Lower lobe of right lung (tissue), 2 donors: ENCODE data around the gene THUMPD3. TPM values are rescaled to one million over a fixed set of nuclear protein-coding genes. Genes with fewer than 3 reads are reported as not detected.
A peak's percentile ranks its signal among the peaks of the same experiment; 100 is the strongest.

Experiments used
- ATAC-seq, 2 donors: fragments of 200-7000 bp; cut with Tn5 transposase; one replicate each; pipeline ENCODE4 v1.9.1; 2020 to 2022; ENCODE audit warnings: mild to moderate bottlenecking in 2 of 2, moderate library complexity in 2 of 2
- DNase-seq: peaks from one replicate; pipeline ENCODE4 v3.0.0-alpha.2; 2020
- H3K27ac ChIP-seq: fragments of 200-600 bp; one replicate; pipeline ENCODE4 v1.8.0; 2022
- H3K27me3 ChIP-seq: fragments of 200-600 bp; one replicate; pipeline ENCODE4 v1.8.0; 2022; ENCODE audit warnings: low read depth
- H3K36me3 ChIP-seq: fragments of 200-600 bp; one replicate; pipeline ENCODE4 v1.8.0; 2022; ENCODE audit warnings: mild to moderate bottlenecking
- H3K4me1 ChIP-seq: fragments of 200-600 bp; one replicate; pipeline ENCODE4 v1.8.0; 2022
- H3K4me3 ChIP-seq: fragments of 200-600 bp; one replicate; pipeline ENCODE4 v1.8.0; 2022; ENCODE audit warnings: mild to moderate bottlenecking
- H3K9me3 ChIP-seq: fragments of 200-600 bp; one replicate; pipeline ENCODE4 v1.8.0; 2022
- intact Hi-C: fragments of 100-400 bp; cut with DNase I; formaldehyde crosslinking; loops from one replicate; pipeline ENCODE4 v1.11.0; 2022
- total RNA-seq: library from RNA; stranded (reverse); fragmentation: NEBNext Ultra II Directional; extraction: Animal tissue kit (Norgen Biotek cat#: 25700); gene quantifications from one replicate; pipeline ENCODE4 v1.2.1, GENCODE V29; 2021
- TF ChIP-seq, protein P1 (sequence below): fragments of 200-600 bp; IDR thresholded peaks from one replicate; pipeline ENCODE4 v1.8.0; 2022; ENCODE audit warnings: antibody characterized with exemption, mild to moderate bottlenecking
- donor health status: DM: no; HTN: yes; CAD: no; lungs with severe emphysema.

The THUMPD3 gene
- total RNA-seq, 1 donor from 2014 or later = 29.2 TPM

GRCh38 chr3:9384141-9384828, 21.4 kb downstream of the THUMPD3 start:
- no peaks in the 10 kb centered on the region for H3K27me3 ChIP-seq
- no peaks in the 10 kb centered on the region for H3K9me3 ChIP-seq
- intact Hi-C loops = no loop called here
- no peak for DNase-seq
- H3K4me1 ChIP-seq = no peaks in the 10 kb centered on the region
- TF ChIP-seq, protein P1, sequence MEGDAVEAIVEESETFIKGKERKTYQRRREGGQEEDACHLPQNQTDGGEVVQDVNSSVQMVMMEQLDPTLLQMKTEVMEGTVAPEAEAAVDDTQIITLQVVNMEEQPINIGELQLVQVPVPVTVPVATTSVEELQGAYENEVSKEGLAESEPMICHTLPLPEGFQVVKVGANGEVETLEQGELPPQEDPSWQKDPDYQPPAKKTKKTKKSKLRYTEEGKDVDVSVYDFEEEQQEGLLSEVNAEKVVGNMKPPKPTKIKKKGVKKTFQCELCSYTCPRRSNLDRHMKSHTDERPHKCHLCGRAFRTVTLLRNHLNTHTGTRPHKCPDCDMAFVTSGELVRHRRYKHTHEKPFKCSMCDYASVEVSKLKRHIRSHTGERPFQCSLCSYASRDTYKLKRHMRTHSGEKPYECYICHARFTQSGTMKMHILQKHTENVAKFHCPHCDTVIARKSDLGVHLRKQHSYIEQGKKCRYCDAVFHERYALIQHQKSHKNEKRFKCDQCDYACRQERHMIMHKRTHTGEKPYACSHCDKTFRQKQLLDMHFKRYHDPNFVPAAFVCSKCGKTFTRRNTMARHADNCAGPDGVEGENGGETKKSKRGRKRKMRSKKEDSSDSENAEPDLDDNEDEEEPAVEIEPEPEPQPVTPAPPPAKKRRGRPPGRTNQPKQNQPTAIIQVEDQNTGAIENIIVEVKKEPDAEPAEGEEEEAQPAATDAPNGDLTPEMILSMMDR = no peak
- H3K27ac ChIP-seq = no peak overlapping the region
- peaks cover 90% of the 10 kb centered on the region for H3K36me3 ChIP-seq
- no peak overlapping the region for H3K4me3 ChIP-seq
- ATAC-seq = peak in 1 of 2 donors; percentile 22

- ATAC-seq = no peak
Observed at GRCh38 chr3:9385187-9386077, 22.6 kb downstream of the THUMPD3 start.

DNA sequence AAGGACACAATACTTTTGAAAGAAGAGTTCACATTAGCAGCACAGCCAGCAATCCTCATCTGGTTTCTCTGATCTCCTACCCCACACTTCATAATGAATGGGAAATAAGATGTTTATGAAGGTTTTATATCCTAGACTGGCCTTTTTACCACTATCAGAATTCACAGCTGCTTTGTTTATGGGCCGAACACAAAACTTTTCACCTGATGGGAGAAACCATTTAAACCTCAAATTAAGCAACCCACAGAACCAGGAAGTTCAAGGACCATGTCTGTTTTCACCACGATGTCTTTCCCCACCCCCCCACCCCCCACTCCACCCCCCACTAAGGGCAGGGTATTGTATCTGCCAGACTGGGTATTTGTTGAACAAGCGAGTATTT, 23.2 kb downstream of the THUMPD3 start:
- DNase-seq = no peak
- no peak overlapping the region for H3K27ac ChIP-seq
- H3K36me3 ChIP-seq = peaks cover 90% of the 10 kb centered on the region
- no peaks in the 10 kb centered on the region for H3K27me3 ChIP-seq
- no peak for ATAC-seq
- no peak overlapping the region for H3K4me3 ChIP-seq
- intact Hi-C loops = no loop called here
- TF ChIP-seq, protein P1 = no peak
- H3K9me3 ChIP-seq = no peaks in the 10 kb centered on the region
- H3K4me1 ChIP-seq = peaks cover 2% of the 10 kb centered on the region

More at GRCh38 chr3:9385187-9386077, 22.6 kb downstream of the THUMPD3 start:
- Histone ChIP-seq H3K27me3 (no peaks in the 10 kb centered on the region), H3K4me1 (no peaks in the 10 kb centered on the region), H3K4me3 (no peak overlapping the region), H3K27ac (no peak overlapping the region), H3K36me3 (peaks cover 90% of the 10 kb centered on the region), H3K9me3 (no peaks in the 10 kb centered on the region)
- TF ChIP-seq, protein P1 = no peak
- intact Hi-C loops = no loop called here
- DNase-seq = no peak

GRCh38 chr3:9386501-9387321, 23.9 kb downstream of the THUMPD3 start:
- TF ChIP-seq, protein P1 = no peak
- Histone ChIP-seq H3K36me3 (peaks cover 94% of the 10 kb centered on the region), H3K9me3 (no peaks in the 10 kb centered on the region), H3K4me1 (peaks cover 8% of the 10 kb centered on the region), H3K27me3 (no peaks in the 10 kb centered on the region), H3K4me3 (no peak overlapping the region), H3K27ac (no peak overlapping the region)
- no peak for DNase-seq
- ATAC-seq = no peak
- intact Hi-C loops = no loop called here

DNA sequence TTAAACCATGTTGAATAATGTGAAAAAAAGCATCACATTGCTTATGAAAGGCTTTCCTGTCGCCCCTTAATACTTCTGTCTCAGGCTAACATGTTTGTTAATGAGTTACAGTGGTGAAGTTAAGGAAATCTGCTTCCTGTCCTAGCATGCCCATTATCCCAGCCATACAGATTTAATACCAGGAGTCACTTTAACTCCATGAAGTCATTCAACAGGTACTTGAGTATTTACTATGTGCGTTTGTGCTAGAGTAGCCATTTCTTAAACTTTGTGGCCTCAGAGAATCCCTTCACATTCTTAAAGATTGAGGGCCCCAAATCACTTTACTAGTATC, 24.4 kb downstream of the THUMPD3 start:
- Histone ChIP-seq H3K4me3 (no peak overlapping the region), H3K36me3 (peaks cover 96% of the 10 kb centered on the region), H3K27ac (no peak overlapping the region), H3K27me3 (no peaks in the 10 kb centered on the region), H3K4me1 (peaks cover 14% of the 10 kb centered on the region), H3K9me3 (no peaks in the 10 kb centered on the region)
- TF ChIP-seq, protein P1 = no peak
- ATAC-seq (no peak), DNase-seq (no peak)
- intact Hi-C loops = no loop called here
